ENCODE data around the gene RHPN2.

GRCh38 chr19:33040994-33041827 lies 23.5 kb downstream of the RHPN2 start:
- TF ChIP-seq EZH2phosphoT487 (conservative IDR thresholded peaks at IDR 0.05; ENCODE audit: low read length): no peak
- no peak for TF ChIP-seq CTCF (IDR thresholded peaks at IDR 0.05; ENCODE audit: insufficient read depth, low read length, poor library complexity, severe bottlenecking)
